H9 (cell line): ENCODE measurements around the gene RDH5. TPM values are rescaled to one million over a fixed set of nuclear protein-coding genes. Genes with fewer than 3 reads are reported as not detected.

Experiments
- DNase-seq: peaks from one replicate; pipeline ENCODE4 v3.0.0-alpha.2; 2017
- H2AFZ ChIP-seq: one replicate; pipeline ENCODE4 v1.6.1; 2013; ENCODE audit warnings: mild to moderate bottlenecking, low read length, control low read depth, moderate library complexity
- H2AK5ac ChIP-seq: 2 replicates; pipeline ENCODE4 v1.6.1; 2013; ENCODE audit warnings: low read length, control low read depth, mixed read lengths; ENCODE audit not compliant: insufficient read length
- H2BK120ac ChIP-seq: one replicate; pipeline ENCODE4 v1.6.1; 2013; ENCODE audit warnings: low read depth, mild to moderate bottlenecking, low read length, control low read depth, inconsistent platforms; ENCODE audit not compliant: poor library complexity, severe bottlenecking
- H2BK12ac ChIP-seq: 2 replicates; pipeline ENCODE4 v1.6.1; 2013; ENCODE audit warnings: low read length, control low read depth, mixed read lengths, low read depth; ENCODE audit not compliant: insufficient read length
- H2BK15ac ChIP-seq: 2 replicates; pipeline ENCODE4 v1.6.1; 2013; ENCODE audit warnings: low read depth, low read length, control low read depth
- H2BK20ac ChIP-seq: one replicate; pipeline ENCODE4 v1.6.1; 2013; ENCODE audit warnings: low read depth, mild to moderate bottlenecking, low read length, control low read depth, inconsistent platforms; ENCODE audit not compliant: poor library complexity, severe bottlenecking
- H2BK5ac ChIP-seq: 2 replicates; pipeline ENCODE4 v1.6.1; 2013; ENCODE audit warnings: low read length, control low read depth, mixed read lengths; ENCODE audit not compliant: insufficient read length
- H3K14ac ChIP-seq: 2 replicates; pipeline ENCODE4 v1.6.1; 2013; ENCODE audit warnings: low read length, control low read depth; ENCODE audit not compliant: insufficient read depth
- H3K18ac ChIP-seq: 2 replicates; pipeline ENCODE4 v1.6.1; 2013; ENCODE audit warnings: low read depth, mild to moderate bottlenecking, mixed read lengths, low read length, control low read depth; ENCODE audit not compliant: insufficient read length
- H3K23ac ChIP-seq: 2 replicates; pipeline ENCODE4 v1.6.1; 2013; ENCODE audit warnings: low read length, control low read depth, mixed read lengths, low read depth; ENCODE audit not compliant: insufficient read length
- H3K23me2 ChIP-seq: 2 replicates; pipeline ENCODE4 v1.6.1; 2013; ENCODE audit warnings: low read depth, mild to moderate bottlenecking, mixed read lengths, low read length, control low read depth; ENCODE audit not compliant: insufficient read length, poor library complexity, severe bottlenecking
- H3K27ac ChIP-seq: 2 replicates; pipeline ENCODE4 v1.5.1; 2013; ENCODE audit warnings: low read length, control low read depth, mixed read lengths, low read depth; ENCODE audit not compliant: insufficient read length
- H3K27me3 ChIP-seq: 2 replicates; pipeline ENCODE4 v1.6.1; 2013; ENCODE audit warnings: low read length, control low read depth, inconsistent platforms; ENCODE audit not compliant: insufficient read depth
- H3K4ac ChIP-seq: 2 replicates; pipeline ENCODE4 v1.6.1; 2013; ENCODE audit warnings: low read depth, mild to moderate bottlenecking, control low read depth, inconsistent platforms, low read length, moderate library complexity
- H3K4me1 ChIP-seq: 2 replicates; pipeline ENCODE4 v1.6.1; 2013; ENCODE audit warnings: low read length, control low read depth, inconsistent platforms; ENCODE audit not compliant: insufficient read depth
- H3K4me2 ChIP-seq: 2 replicates; pipeline ENCODE4 v1.6.1; 2013; ENCODE audit warnings: low read length, control low read depth, mixed read lengths; ENCODE audit not compliant: insufficient read length, insufficient read depth
- H3K56ac ChIP-seq: 2 replicates; pipeline ENCODE4 v1.6.1; 2013; ENCODE audit warnings: low read depth, mild to moderate bottlenecking, mixed read lengths, low read length, control low read depth; ENCODE audit not compliant: insufficient read length
- H3K79me1 ChIP-seq: 2 replicates; pipeline ENCODE4 v1.6.1; 2013; ENCODE audit warnings: low read depth, mild to moderate bottlenecking, moderate library complexity, low read length, control low read depth, inconsistent platforms; ENCODE audit not compliant: insufficient read depth, poor library complexity, severe bottlenecking
- H3K79me2 ChIP-seq: 2 replicates; pipeline ENCODE4 v1.6.1; 2013; ENCODE audit warnings: low read length, control low read depth, inconsistent platforms; ENCODE audit not compliant: insufficient read depth
- H3K9ac ChIP-seq: 2 replicates; pipeline ENCODE4 v1.6.1; 2013; ENCODE audit warnings: low read length, control low read depth, mixed read lengths; ENCODE audit not compliant: insufficient read length; ENCODE audit errors: extremely low read depth
- H3K9me3 ChIP-seq: one replicate; pipeline ENCODE4 v1.6.1; 2013; ENCODE audit warnings: low read depth, low read length, inconsistent platforms; ENCODE audit not compliant: control insufficient read depth
- H3T11ph ChIP-seq: one replicate; pipeline ENCODE4 v1.6.1; 2013; ENCODE audit warnings: mild to moderate bottlenecking, low read length, control low read depth, inconsistent platforms
- H4K20me1 ChIP-seq: one replicate; pipeline ENCODE4 v1.6.1; 2013; ENCODE audit not compliant: control insufficient read depth, insufficient read length, insufficient read depth
- H4K5ac ChIP-seq: 2 replicates; pipeline ENCODE4 v1.6.1; 2013; ENCODE audit warnings: low read depth, mild to moderate bottlenecking, mixed read lengths, low read length, control low read depth; ENCODE audit not compliant: insufficient read length
- H4K8ac ChIP-seq: replicated peaks from 2 replicates; pipeline ENCODE4 v1.6.1; 2013; ENCODE audit warnings: low read length, control low read depth, mixed read lengths, low read depth; ENCODE audit not compliant: insufficient read length
- H4K91ac ChIP-seq: 2 replicates; pipeline ENCODE4 v1.6.1; 2013; ENCODE audit warnings: low read depth, mild to moderate bottlenecking, moderate library complexity, mixed read lengths, low read length, control low read depth; ENCODE audit not compliant: insufficient read length
- H3K27ac Mint-ChIP-seq, 3 experiments: 2 replicates in 2 of 3; 3 replicates in 1 of 3; pipeline ENCODE4 v1.8.0; 2020 to 2021; ENCODE audit warnings: mixed read lengths in 3 of 3, mild to moderate bottlenecking in 1 of 3, moderate library complexity in 1 of 3
- H3K27me3 Mint-ChIP-seq: 2 replicates; pipeline ENCODE4 v1.8.0; 2021; ENCODE audit warnings: low read depth, mild to moderate bottlenecking, moderate library complexity, mixed read lengths
- H3K36me3 Mint-ChIP-seq, 3 experiments: 2 replicates in 2 of 3; 3 replicates in 1 of 3; pipeline ENCODE4 v1.8.0; 2020 to 2021; ENCODE audit warnings: low read depth in 3 of 3, mixed read lengths in 3 of 3; ENCODE audit not compliant: insufficient read depth in 1 of 3
- H3K4me1 Mint-ChIP-seq, 2 experiments: 2 replicates each; pipeline ENCODE4 v1.8.0; 2020; ENCODE audit warnings: mixed read lengths in 2 of 2
- H3K4me3 Mint-ChIP-seq, 2 experiments: 2 replicates in 1 of 2; 3 replicates in 1 of 2; pipeline ENCODE4 v1.8.0; 2020 to 2021; ENCODE audit warnings: mild to moderate bottlenecking in 2 of 2, mixed read lengths in 2 of 2, moderate library complexity in 1 of 2
- H3K9me3 Mint-ChIP-seq, 2 experiments: 2 replicates in 1 of 2; 3 replicates in 1 of 2; pipeline ENCODE4 v1.8.0; 2020; ENCODE audit warnings: mild to moderate bottlenecking in 2 of 2, mixed read lengths in 2 of 2, moderate library complexity in 1 of 2
- CTCF ChIP-seq: fragments of 200-600 bp; sonication (generic); conservative IDR thresholded peaks from 3 replicates; pipeline ENCODE4 v1.8.0; 2021; ENCODE audit warnings: antibody characterized with exemption, mild to moderate bottlenecking
- WGBS: extraction: QIAGEN DNeasy Blood & Tissue Kit; methylation state at CpG from one replicate; pipeline ENCODE4 v1.1.7; 2013; ENCODE audit warnings: missing lambda C conversion rate, low lambda C conversion rate, mixed read lengths; ENCODE audit not compliant: insufficient read length; ENCODE audit errors: extremely low coverage; 5-methylcytosine and 5-hydroxymethylcytosine counted together
- total RNA-seq: library from RNA; stranded (reverse); gene quantifications from 2 replicates; pipeline ENCODE4 v1.2.1, GENCODE V29; 2021

Gene RDH5
- total RNA-seq, 1 experiment from 2014 or later, result 6.6 TPM

GRCh38 chr12:55699471-55700055 is 20.6 kb upstream of the RDH5 start:
- no peaks in the 10 kb centered on the region for H3K79me2 ChIP-seq
- no peaks in the 10 kb centered on the region for H3K79me1 ChIP-seq
- H3K4ac ChIP-seq, result no peak overlapping the region
- H2AFZ ChIP-seq, result no peak overlapping the region
- Mint-ChIP-seq H3K27me3 (no peaks in the 10 kb centered on the region), H3K4me1 (0 out of 4 replicates have a peak, but pooled peaks cover 0 to 3% of the 10 kb centered on the region in 2 experiments), H3K4me3 (no peak overlapping the region; a peak in 1 of 5 replicates), H3K27ac (peak overlapping the region in 1 of 3 experiments; percentile 53; a peak in 1 of 7 replicates), H3K9me3 (no peaks in the 10 kb centered on the region), H3K36me3 (peaks cover 16 to 42% (median 37%) of the 10 kb centered on the region in 3 experiments)
- no peak overlapping the region for H4K91ac ChIP-seq
- H4K8ac ChIP-seq, result no peak overlapping the region
- no peak overlapping the region for H3K14ac ChIP-seq
- TF ChIP-seq CTCF, result no peak
- no peak overlapping the region for H3K4me2 ChIP-seq
- H3K56ac ChIP-seq, result no peak overlapping the region
- no peak overlapping the region for H2BK15ac ChIP-seq
- H2BK12ac ChIP-seq, result no peak overlapping the region
- H3T11ph ChIP-seq, result no peak overlapping the region
- no peak overlapping the region for H3K18ac ChIP-seq
- H4K20me1 ChIP-seq, result no peaks in the 10 kb centered on the region
- WGBS, result no CpG with 5 or more reads among the region's 5 CpGs
- H2BK120ac ChIP-seq, result no peak overlapping the region
- no peak overlapping the region for H3K9ac ChIP-seq
- H2AK5ac ChIP-seq, result no peak overlapping the region
- no peaks in the 10 kb centered on the region; the same call in 1 of the 2 replicates for H3K27me3 ChIP-seq
- no peak overlapping the region for H2BK20ac ChIP-seq
- no peak overlapping the region for H2BK5ac ChIP-seq
- DNase-seq, result no peak
- H3K4me1 ChIP-seq, result no peaks in the 10 kb centered on the region
- H3K23me2 ChIP-seq, result no peaks in the 10 kb centered on the region
- H3K9me3 ChIP-seq, result no peaks in the 10 kb centered on the region
- H3K27ac ChIP-seq, result no peak overlapping the region
- no peak overlapping the region for H4K5ac ChIP-seq
- no peak overlapping the region for H3K23ac ChIP-seq
